Activated T-helper 1 cell treated with anti-CD3 and anti-CD28 coated beads, Interleukin-12 subunit alpha, Interleukin-12 subunit beta, Interleukin-2, Interleukin-4 antibody, amounts not matched to agents 30 ng/mL and 10 ng/mL and 1 ng/mL, durations not matched to agents 14 hours and 24 hours and 36 hours (primary cell): ENCODE measurements around the gene CYB5B. TPM values are rescaled to one million over a fixed set of nuclear protein-coding genes. Genes with fewer than 3 reads are reported as not detected.
A peak's percentile ranks its signal among the peaks of the same experiment; 100 is the strongest.

Experiments used
- DNase-seq: peaks from one replicate; pipeline ENCODE4 v3.0.0; 2021; ENCODE audit warnings: low spot score
- H3K27ac Mint-ChIP-seq: one replicate; pipeline ENCODE4 v1.8.0; 2021; ENCODE audit warnings: mild to moderate bottlenecking, mixed read lengths
- H3K27me3 Mint-ChIP-seq: one replicate; pipeline ENCODE4 v1.8.0; 2022; ENCODE audit warnings: mild to moderate bottlenecking, moderate library complexity, mixed read lengths; ENCODE audit not compliant: insufficient read depth
- H3K36me3 Mint-ChIP-seq: one replicate; pipeline ENCODE4 v1.8.0; 2021; ENCODE audit warnings: low read depth, mixed read lengths
- H3K4me1 Mint-ChIP-seq: one replicate; pipeline ENCODE4 v1.8.0; 2021; ENCODE audit warnings: low read depth, mixed read lengths
- H3K4me3 Mint-ChIP-seq: one replicate; pipeline ENCODE4 v1.8.0; 2021; ENCODE audit warnings: mild to moderate bottlenecking, moderate library complexity, mixed read lengths
- H3K9me3 Mint-ChIP-seq: one replicate; pipeline ENCODE4 v1.8.0; 2021; ENCODE audit warnings: mixed read lengths
- intact Hi-C: fragments of 100-400 bp; cut with micrococcal nuclease; formaldehyde crosslinking; loops from one replicate; pipeline ENCODE4 v1.15.1; 2024
- total RNA-seq: library from RNA; stranded (reverse); gene quantifications from 2 replicates; pipeline ENCODE4 v1.2.3, GENCODE V29; 2022

CYB5B gene
- total RNA-seq, 1 donor from 2014 or later = 166 TPM

GRCh38 chr16:69397821-69398521, 26.4 kb upstream of the CYB5B start:
- Mint-ChIP-seq H3K27ac (peak overlapping the region; percentile 57), H3K9me3 (no peaks in the 10 kb centered on the region), H3K27me3 (peaks cover 2% of the 10 kb centered on the region), H3K4me1 (peaks cover 24% of the 10 kb centered on the region), H3K36me3 (no peaks in the 10 kb centered on the region), H3K4me3 (no peak overlapping the region)
- no peak for DNase-seq
- intact Hi-C loops = loop anchor here (5.0 to 10.0 kb wide), 2 partner anchors 44 to 247 kb away; no protein-coding TSS in a partner anchor

DNA sequence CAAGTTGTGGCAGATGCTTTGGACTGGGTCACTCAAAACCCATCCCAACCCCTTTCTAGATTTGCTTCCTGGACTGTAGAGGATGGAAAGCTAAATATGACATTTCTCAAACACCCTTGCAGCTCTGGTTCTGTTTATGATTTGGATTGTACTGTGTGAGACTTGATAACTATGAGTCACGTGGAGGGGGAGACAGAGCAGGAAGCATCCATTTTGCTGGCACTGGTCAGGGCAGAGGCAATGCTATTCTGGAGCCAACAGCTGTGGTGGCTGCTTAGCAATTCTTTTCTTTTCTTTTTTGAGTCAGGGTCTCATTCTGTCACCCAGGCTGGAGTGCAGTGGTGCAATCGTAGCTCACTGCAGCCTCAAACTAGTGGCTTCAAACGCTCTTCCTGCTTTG, 25.1 kb upstream of the CYB5B start:
- H3K4me3 Mint-ChIP-seq = no peak overlapping the region
- no peak for DNase-seq
- H3K36me3 Mint-ChIP-seq = no peaks in the 10 kb centered on the region
- peaks cover 24% of the 10 kb centered on the region for H3K4me1 Mint-ChIP-seq
- no peaks in the 10 kb centered on the region for H3K9me3 Mint-ChIP-seq
- intact Hi-C loops = loop anchor here (5.0 to 10.0 kb wide), 2 partner anchors 43 to 245 kb away; no protein-coding TSS in a partner anchor
- H3K27me3 Mint-ChIP-seq = peaks cover 2% of the 10 kb centered on the region
- H3K27ac Mint-ChIP-seq = no peak overlapping the region

DNA sequence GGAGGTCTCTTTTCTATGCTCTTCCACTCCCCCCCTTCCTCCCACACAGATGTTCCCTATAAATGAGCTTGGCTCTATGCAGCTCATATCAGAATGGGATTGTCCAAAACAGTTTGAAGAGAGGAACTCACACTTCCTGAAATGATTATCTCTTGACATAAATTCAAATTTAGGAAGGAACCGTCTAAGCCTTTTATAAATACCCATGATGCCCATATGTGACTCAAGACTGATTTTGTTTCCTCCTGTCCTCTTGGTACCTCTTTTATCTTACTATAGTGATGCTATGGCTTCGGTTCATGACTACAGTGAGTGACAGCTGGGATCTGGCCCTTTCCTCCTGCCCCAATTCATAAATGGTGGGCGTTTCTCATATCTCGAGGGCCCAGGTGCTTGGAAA, 22.0 kb upstream of the CYB5B start:
- no peak overlapping the region for H3K27ac Mint-ChIP-seq
- no peak for DNase-seq
- intact Hi-C loops = no loop called here
- H3K4me3 Mint-ChIP-seq = no peak overlapping the region
- no peaks in the 10 kb centered on the region for H3K9me3 Mint-ChIP-seq
- H3K27me3 Mint-ChIP-seq = peaks cover 4% of the 10 kb centered on the region
- H3K36me3 Mint-ChIP-seq = no peaks in the 10 kb centered on the region
- H3K4me1 Mint-ChIP-seq = peaks cover 15% of the 10 kb centered on the region

- intact Hi-C loops = no loop called here
- peaks cover 8% of the 10 kb centered on the region for H3K27me3 Mint-ChIP-seq
- H3K27ac Mint-ChIP-seq = no peak overlapping the region
- no peak for DNase-seq
- H3K9me3 Mint-ChIP-seq = no peaks in the 10 kb centered on the region
- no peaks in the 10 kb centered on the region for H3K36me3 Mint-ChIP-seq
- no peak overlapping the region for H3K4me3 Mint-ChIP-seq
- H3K4me1 Mint-ChIP-seq = peaks cover 7% of the 10 kb centered on the region
Observed at GRCh38 chr16:69404275-69404805, 20.1 kb upstream of the CYB5B start.

GRCh38 chr16:69405326-69405725, 19.1 kb upstream of the CYB5B start:
- intact Hi-C loops = no loop called here
- H3K27me3 Mint-ChIP-seq = peaks cover 6% of the 10 kb centered on the region
- H3K27ac Mint-ChIP-seq = no peak overlapping the region
- no peak overlapping the region for H3K4me3 Mint-ChIP-seq
- no peak for DNase-seq
- H3K9me3 Mint-ChIP-seq = no peaks in the 10 kb centered on the region
- H3K4me1 Mint-ChIP-seq = peaks cover 7% of the 10 kb centered on the region
- H3K36me3 Mint-ChIP-seq = no peaks in the 10 kb centered on the region

DNA sequence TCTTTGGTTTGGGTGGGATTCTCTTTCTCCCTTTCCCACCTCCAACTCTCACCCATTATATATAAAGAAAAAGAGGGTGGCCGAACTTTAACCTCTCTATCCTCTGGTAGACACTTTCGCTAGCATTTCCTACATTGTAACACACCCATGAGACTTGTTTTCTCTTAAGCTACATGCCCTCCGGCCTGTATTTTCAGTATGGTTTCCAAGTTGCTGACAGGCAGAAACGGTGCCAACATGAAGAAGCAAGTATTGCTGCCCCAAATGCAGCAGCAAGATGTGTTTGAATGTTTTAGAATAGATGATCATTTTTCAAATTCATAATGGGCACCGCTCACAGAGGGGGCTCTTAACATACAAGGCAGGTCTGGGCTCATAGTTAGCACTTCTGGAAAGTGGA, 18.7 kb upstream of the CYB5B start:
- Mint-ChIP-seq H3K4me3 (no peak overlapping the region), H3K36me3 (no peaks in the 10 kb centered on the region)

DNA sequence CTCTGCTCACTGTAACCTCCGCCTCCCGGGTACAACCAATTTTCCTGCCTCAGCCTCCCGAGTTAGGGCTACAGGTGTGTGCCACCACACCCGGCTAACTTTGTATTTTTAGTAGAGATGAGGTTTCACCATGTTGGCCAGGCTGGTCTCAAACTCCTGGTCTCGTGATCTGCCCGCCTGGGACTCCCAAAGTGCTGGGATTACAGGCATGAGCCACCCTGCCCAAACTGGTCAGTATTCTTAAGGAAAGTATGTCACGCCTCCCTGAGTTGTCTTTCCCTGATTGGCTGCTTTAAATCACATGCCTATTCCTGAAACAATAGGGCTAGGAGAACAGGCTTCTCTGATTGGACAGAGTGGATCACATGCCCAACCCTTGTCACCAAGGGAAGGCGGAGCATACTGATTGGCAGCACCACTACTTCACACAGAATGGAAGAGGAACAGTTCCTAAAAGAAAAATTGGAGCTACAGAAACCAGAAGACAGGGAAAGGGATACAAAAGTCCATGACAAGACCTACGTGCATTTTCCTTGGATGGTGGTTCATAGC, 17.6 kb upstream of the CYB5B start:
- intact Hi-C loops = no loop called here
- DNase-seq = no peak
- H3K27ac Mint-ChIP-seq = no peak overlapping the region
- peaks cover 12% of the 10 kb centered on the region for H3K4me1 Mint-ChIP-seq
- no peak overlapping the region for H3K4me3 Mint-ChIP-seq
- no peaks in the 10 kb centered on the region for H3K36me3 Mint-ChIP-seq
- no peaks in the 10 kb centered on the region for H3K9me3 Mint-ChIP-seq
- H3K27me3 Mint-ChIP-seq = peaks cover 6% of the 10 kb centered on the region

More for the DNA sequence above, 18.7 kb upstream of the CYB5B start:
- H3K27me3 Mint-ChIP-seq = peaks cover 6% of the 10 kb centered on the region
- peaks cover 7% of the 10 kb centered on the region for H3K4me1 Mint-ChIP-seq
- no peaks in the 10 kb centered on the region for H3K9me3 Mint-ChIP-seq
- intact Hi-C loops = no loop called here
- DNase-seq = no peak
- no peak overlapping the region for H3K27ac Mint-ChIP-seq

GRCh38 chr16:69407702-69408323, 16.6 kb upstream of the CYB5B start:
- DNase-seq = no peak
- Mint-ChIP-seq H3K4me3 (no peak overlapping the region), H3K27me3 (peaks cover 6% of the 10 kb centered on the region), H3K4me1 (peaks cover 5% of the 10 kb centered on the region), H3K36me3 (no peaks in the 10 kb centered on the region), H3K9me3 (no peaks in the 10 kb centered on the region), H3K27ac (no peak overlapping the region)
- intact Hi-C loops = no loop called here

- intact Hi-C loops = no loop called here
- Mint-ChIP-seq H3K4me3 (no peak overlapping the region), H3K27me3 (peaks cover 6% of the 10 kb centered on the region), H3K4me1 (peaks cover 5% of the 10 kb centered on the region), H3K27ac (no peak overlapping the region), H3K9me3 (no peaks in the 10 kb centered on the region), H3K36me3 (no peaks in the 10 kb centered on the region)
- no peak for DNase-seq
Observed at GRCh38 chr16:69408475-69408874, 15.9 kb upstream of the CYB5B start.

- Mint-ChIP-seq H3K27me3 (peaks cover 6% of the 10 kb centered on the region), H3K36me3 (no peaks in the 10 kb centered on the region), H3K4me1 (peaks cover 5% of the 10 kb centered on the region), H3K27ac (peak overlapping the region; percentile 8), H3K4me3 (no peak overlapping the region), H3K9me3 (no peaks in the 10 kb centered on the region)
- no peak for DNase-seq
- intact Hi-C loops = no loop called here
Observed at GRCh38 chr16:69410219-69410990, 14.0 kb upstream of the CYB5B start.

DNA sequence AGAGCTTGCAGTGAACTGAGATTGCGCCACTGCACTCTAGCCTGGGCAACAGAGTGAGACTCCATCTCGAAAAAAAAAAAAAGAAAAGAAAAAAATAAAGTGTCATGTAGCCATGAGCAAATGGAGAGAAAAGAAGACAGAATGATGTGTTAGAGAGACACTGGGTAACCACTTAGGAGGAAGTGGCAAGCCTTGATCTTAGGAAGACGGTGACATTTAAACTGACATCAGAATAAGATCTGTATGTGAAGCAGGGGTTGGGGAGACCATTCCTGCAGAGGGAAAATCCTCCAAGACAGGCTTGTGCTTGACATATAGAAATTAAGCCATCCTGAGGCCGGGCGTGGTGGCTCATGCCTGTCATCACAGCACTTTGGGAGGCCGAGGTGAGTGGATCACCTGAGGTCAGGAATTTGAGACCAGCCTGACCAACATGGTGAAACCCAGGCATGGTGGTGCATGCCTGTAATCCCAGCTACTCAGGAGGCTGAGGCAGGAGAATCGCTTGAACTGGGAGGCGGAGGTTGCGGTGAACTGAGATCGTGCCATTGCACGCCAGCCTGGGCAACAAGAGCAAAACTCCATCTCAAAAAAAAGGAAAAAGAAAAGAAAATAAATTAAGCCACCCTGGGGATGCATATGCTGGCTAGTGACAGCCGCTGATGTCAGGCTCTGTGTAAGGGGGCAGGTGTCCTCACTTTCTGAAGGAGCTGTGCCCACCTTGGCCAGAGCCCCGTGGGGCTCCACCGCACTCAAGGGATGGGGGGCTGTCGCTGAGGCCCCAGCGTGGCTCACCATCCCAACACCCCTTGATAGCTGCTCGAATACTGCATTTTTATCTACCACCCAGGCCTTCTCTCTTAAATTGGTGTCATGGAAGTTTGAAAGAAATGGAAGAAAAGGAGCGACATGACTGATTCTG, 13.1 kb upstream of the CYB5B start:
- no peak overlapping the region for H3K4me3 Mint-ChIP-seq
- DNase-seq = no peak
- H3K4me1 Mint-ChIP-seq = peaks cover 5% of the 10 kb centered on the region
- intact Hi-C loops = no loop called here
- H3K36me3 Mint-ChIP-seq = no peaks in the 10 kb centered on the region
- peak overlapping the region; percentile 8 for H3K27ac Mint-ChIP-seq
- H3K27me3 Mint-ChIP-seq = peaks cover 3% of the 10 kb centered on the region
- H3K9me3 Mint-ChIP-seq = no peaks in the 10 kb centered on the region

- intact Hi-C loops = no loop called here
- Mint-ChIP-seq H3K4me3 (no peak overlapping the region), H3K4me1 (peaks cover 5% of the 10 kb centered on the region), H3K27me3 (peaks cover 3% of the 10 kb centered on the region), H3K36me3 (no peaks in the 10 kb centered on the region), H3K9me3 (no peaks in the 10 kb centered on the region), H3K27ac (no peak overlapping the region)
- no peak for DNase-seq
Observed at GRCh38 chr16:69412287-69412686, 12.1 kb upstream of the CYB5B start.
